HCT116 (cell line): ENCODE results near the gene GPR17. TPM values are rescaled to one million over a fixed set of nuclear protein-coding genes. Genes with fewer than 3 reads are reported as not detected.

ENCODE experiments used
- ATAC-seq: fragments of 200-7000 bp; cut with Tn5 transposase; 2 replicates; pipeline ENCODE4 v1.9.1; 2020; ENCODE audit warnings: mild to moderate bottlenecking, moderate library complexity
- BruUV-seq: library from RNA; stranded (reverse); fragments of 400-500 nt; replicated peaks from 2 replicates; lab custom pipeline; 2021; lab: Mats Ljungman, UMichigan
- CTCF ChIA-PET: fragments of 300-600 bp; sonication (Branson Sonifier 250); formaldehyde crosslinking; loops from one replicate; lab custom pipeline; 2021; ENCODE audit warnings: antibody characterized with exemption; lab: Charles Lee
- POLR2A ChIA-PET: fragments of 300-600, 350-600 bp; sonication (Branson Sonifier 250); formaldehyde crosslinking; loops from one replicate; lab custom pipeline; 2021; ENCODE audit warnings: antibody characterized with exemption; lab: Charles Lee
- RAD21 ChIA-PET, 2 experiments: fragments of 300-600 bp; sonication (Branson Sonifier 250); formaldehyde crosslinking; loops; one replicate each; lab custom pipeline; 2023; ENCODE audit warnings: low total read pairs in 2 of 2; ENCODE audit not compliant: uncharacterized antibody in 2 of 2, unreplicated experiment in 2 of 2, low non-redundant PET in 1 of 2; lab: Charles Lee
- DNase-seq: peaks from one replicate; pipeline ENCODE4 v3.0.0-alpha.2; 2010; ENCODE audit warnings: low read depth, low spot score
- H2AFZ ChIP-seq: fragments of 200-600 bp; shearing (Covaris generic), sonication (generic); 2 replicates; pipeline ENCODE4 v1.6.1; 2017; ENCODE audit warnings: low read depth, mixed run types, mixed read lengths, antibody characterized with exemption, low read length; ENCODE audit not compliant: poor library complexity, severe bottlenecking
- H3K27ac ChIP-seq: 2 replicates; pipeline ENCODE4 v1.5.1; 2012; ENCODE audit warnings: low read depth, low read length
- H3K27me3 ChIP-seq: fragments of 200-600 bp; sonication (generic); 2 replicates; pipeline ENCODE4 v1.6.1; 2016; ENCODE audit warnings: mixed run types, low read length, mixed read lengths; ENCODE audit not compliant: insufficient read depth
- H3K36me3 ChIP-seq, 2 experiments: fragments of 200-500 bp in 1 of 2; fragments of 200-600 bp in 1 of 2; sonication (Bioruptor generic) in 1 of 2; sonication (generic) in 1 of 2; 2 replicates each; pipeline versions ENCODE4 v1.5.1 to v1.6.1; 2014 to 2016; ENCODE audit warnings: low read length in 2 of 2, inconsistent platforms in 1 of 2, mixed read lengths in 1 of 2, mixed run types in 1 of 2; ENCODE audit not compliant: insufficient read depth in 2 of 2, control insufficient read depth in 1 of 2
- H3K4me1 ChIP-seq, 2 experiments: fragments of 200-600 bp in 1 of 2; sonication (generic) in 1 of 2; 2 replicates each; pipeline versions ENCODE4 v1.5.1 to v1.6.1; 2012 to 2017; ENCODE audit warnings: low read length in 2 of 2, inconsistent platforms in 1 of 2, mild to moderate bottlenecking in 1 of 2, mixed read lengths in 1 of 2, mixed run types in 1 of 2, moderate library complexity in 1 of 2; ENCODE audit not compliant: insufficient read depth in 2 of 2, control insufficient read depth in 1 of 2
- H3K4me2 ChIP-seq: fragments of 200-600 bp; sonication (generic); 2 replicates; pipeline ENCODE4 v1.6.1; 2017; ENCODE audit warnings: mixed run types, low read length, mixed read lengths
- H3K4me3 ChIP-seq, 2 experiments: fragments of 200-600 bp in 1 of 2; sonication (generic) in 1 of 2; replicated peaks in 1 of 2; 2 replicates each; pipeline ENCODE4 v1.5.1; 2011 to 2016; ENCODE audit warnings: low read length in 2 of 2, control low read depth in 1 of 2, low read depth in 1 of 2, mild to moderate bottlenecking in 1 of 2, mixed read lengths in 1 of 2, mixed run types in 1 of 2
- H3K79me2 ChIP-seq: fragments of 200-600 bp; sonication (generic); 2 replicates; pipeline ENCODE4 v1.6.1; 2017; ENCODE audit warnings: mild to moderate bottlenecking, mixed run types, low read length, moderate library complexity, mixed read lengths; ENCODE audit not compliant: insufficient read depth
- H3K9ac ChIP-seq: fragments of 200-600 bp; sonication (generic); 2 replicates; pipeline ENCODE4 v1.6.1; 2016; ENCODE audit warnings: low read length, mixed read lengths
- H3K9me2 ChIP-seq: fragments of 200-600 bp; sonication (generic), shearing (Covaris generic); 2 replicates; pipeline ENCODE4 v1.6.1; 2017; ENCODE audit warnings: mixed run types, mild to moderate bottlenecking, moderate library complexity; ENCODE audit not compliant: insufficient read depth
- H3K9me3 ChIP-seq, 2 experiments: fragments of 200-500 bp in 1 of 2; fragments of 200-600 bp in 1 of 2; sonication (Bioruptor generic) in 1 of 2; sonication (generic) in 1 of 2; 2 replicates each; pipeline ENCODE4 v1.6.1; 2014 to 2017; ENCODE audit warnings: low read length in 2 of 2, mixed read lengths in 2 of 2, inconsistent platforms in 1 of 2, low read depth in 1 of 2, mild to moderate bottlenecking in 1 of 2, mixed run types in 1 of 2, moderate library complexity in 1 of 2; ENCODE audit not compliant: control insufficient read depth in 1 of 2, insufficient read depth in 1 of 2
- H4K20me1 ChIP-seq: fragments of 200-600 bp; sonication (generic), shearing (Covaris generic); 2 replicates; pipeline ENCODE4 v1.6.1; 2017; ENCODE audit warnings: mixed run types, mild to moderate bottlenecking, moderate library complexity; ENCODE audit not compliant: insufficient read depth
- EGR1 ChIP-seq: IDR thresholded peaks from 2 replicates; pipeline ENCODE4 v1.6.1; 2012; ENCODE audit warnings: low read depth
- EZH2 ChIP-seq: fragments of 200-600 bp; sonication (generic); IDR thresholded peaks from 2 replicates; pipeline ENCODE4 v1.6.1; 2017; ENCODE audit warnings: antibody characterized with exemption, mixed run types
- FOSL1 ChIP-seq: IDR thresholded peaks from 2 replicates; pipeline ENCODE4 v1.6.1; 2012; ENCODE audit warnings: low read depth
- JUND ChIP-seq: IDR thresholded peaks from 2 replicates; pipeline ENCODE4 v1.6.1; 2012
- POLR2A ChIP-seq: IDR thresholded peaks from 2 replicates; pipeline ENCODE4 v1.7.0; 2011; ENCODE audit warnings: borderline replicate concordance; ENCODE audit not compliant: insufficient read depth, insufficient read length; ENCODE audit errors: extremely low read depth
- SP1 ChIP-seq: IDR thresholded peaks from 2 replicates; pipeline ENCODE4 v1.6.1; 2012; ENCODE audit warnings: low read depth
- TCF7L2 ChIP-seq: IDR thresholded peaks from 2 replicates; pipeline ENCODE4 v1.7.0; 2011; ENCODE audit warnings: borderline replicate concordance, inconsistent platforms; ENCODE audit not compliant: insufficient read depth, insufficient read length; ENCODE audit errors: extremely low read depth
- YY1 ChIP-seq: IDR thresholded peaks from 2 replicates; pipeline ENCODE4 v1.6.1; 2011; ENCODE audit warnings: low read length, low read depth, moderate library complexity, mild to moderate bottlenecking; ENCODE audit not compliant: insufficient replicate concordance; ENCODE audit errors: extremely low read depth
- ZFX ChIP-seq: fragments of 450-650 bp; IDR thresholded peaks from 2 replicates; pipeline ENCODE4 v1.6.1; 2017
- ZNF274 ChIP-seq: fragments of 200-500 bp; sonication (Bioruptor generic); IDR thresholded peaks from 2 replicates; pipeline ENCODE4 v1.6.1; 2014; ENCODE audit warnings: mild to moderate bottlenecking, low read depth, low read length, inconsistent platforms
- intact Hi-C: fragments of 100-400 bp; cut with micrococcal nuclease; formaldehyde crosslinking; loops from 2 replicates; pipeline ENCODE4 v1.10.0; 2022
- total RNA-seq: library from RNA; stranded (reverse); gene quantifications from one replicate; pipeline ENCODE4 v1.2.1, GENCODE V29; 2021; ENCODE audit not compliant: unreplicated experiment
- TF ChIP-seq, protein P1 (sequence below): IDR thresholded peaks from 2 replicates; pipeline ENCODE4 v1.6.1; 2012

Gene GPR17
- total RNA-seq, 1 experiment from 2014 or later: not detected

DNA sequence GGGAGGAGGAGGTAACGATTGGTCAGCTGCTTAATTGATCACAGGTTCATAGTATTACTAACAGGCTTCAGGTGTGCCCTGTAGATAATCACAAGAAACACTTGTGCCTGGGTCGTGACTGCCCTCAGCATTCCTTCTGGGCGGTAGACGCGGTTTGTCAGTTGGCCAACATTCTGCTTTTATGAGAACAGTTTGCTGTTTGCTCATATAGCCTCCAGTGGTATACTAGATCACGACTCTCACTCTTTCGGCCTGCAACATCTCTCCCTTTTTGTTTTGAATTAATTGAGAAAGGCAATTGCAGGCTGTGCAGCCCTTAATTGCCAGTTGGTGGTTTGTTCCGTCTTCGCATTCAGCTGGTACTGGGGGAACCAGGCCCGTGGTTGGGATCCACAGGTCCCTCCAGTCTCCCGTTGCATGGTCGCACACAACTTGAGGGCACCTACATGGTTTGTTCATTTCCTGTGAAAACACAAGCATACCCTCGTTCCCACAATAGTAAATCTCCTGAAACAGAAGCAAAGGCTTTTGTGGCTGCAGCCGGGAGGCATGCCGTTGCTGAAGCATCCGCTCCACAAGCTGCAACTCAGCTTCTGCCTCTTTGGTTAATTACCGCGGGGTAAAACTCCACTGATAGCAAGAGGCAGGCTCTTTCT, 30.3 kb upstream of the GPR17 start:
- Histone ChIP-seq H3K27me3 (no peaks in the 10 kb centered on the region), H3K79me2 (no peaks in the 10 kb centered on the region), H3K27ac (no peak overlapping the region), H3K36me3 (no peaks in the 10 kb centered on the region), H2AFZ (no peak overlapping the region), H4K20me1 (no peaks in the 10 kb centered on the region), H3K9ac (no peak overlapping the region), H3K9me3 (no peaks in the 10 kb centered on the region; a peak in 1 of 4 replicates), H3K4me3 (no peak overlapping the region), H3K4me2 (no peak overlapping the region), H3K4me1 (no peaks in the 10 kb centered on the region; a peak in 1 of 4 replicates), H3K9me2 (no peaks in the 10 kb centered on the region)
- POLR2A ChIA-PET: no interaction called here
- CTCF ChIA-PET: no interaction called here
- intact Hi-C loops: no loop called here
- no TSS peak for BruUV-seq
- DNase-seq (no peak), ATAC-seq (no peak)
- RAD21 ChIA-PET: no interaction called here
- TF ChIP-seq ZNF274 (no peak), EZH2 (no peak), FOSL1 (no peak), JUND (no peak), TCF7L2 (no peak), SP1 (no peak), EGR1 (no peak), YY1 (no peak), ZFX (no peak), POLR2A (no peak)
- TF ChIP-seq, protein P1, sequence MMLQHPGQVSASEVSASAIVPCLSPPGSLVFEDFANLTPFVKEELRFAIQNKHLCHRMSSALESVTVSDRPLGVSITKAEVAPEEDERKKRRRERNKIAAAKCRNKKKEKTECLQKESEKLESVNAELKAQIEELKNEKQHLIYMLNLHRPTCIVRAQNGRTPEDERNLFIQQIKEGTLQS: no peak
